IMR-90 (cell line): ENCODE results near the gene SERPINB2. TPM values are rescaled to one million over a fixed set of nuclear protein-coding genes. Genes with fewer than 3 reads are reported as not detected.

Experiments
- ATAC-seq: fragments of 200-7000 bp; cut with Tn5 transposase; 2 replicates; pipeline ENCODE4 v1.9.1; 2020; ENCODE audit warnings: low read depth, mild to moderate bottlenecking, moderate library complexity
- BruUV-seq: library from RNA; stranded (reverse); fragments of 400-500 nt; replicated peaks from 2 replicates; lab custom pipeline; 2021; lab: Mats Ljungman, UMichigan
- CTCF ChIA-PET: fragments of 300-600 bp; formaldehyde crosslinking; extraction: SDS; loops from one replicate; lab custom pipeline; 2021; ENCODE audit warnings: antibody characterized with exemption; lab: Yijun Ruan, JAX
- POLR2A ChIA-PET: fragments of 300-600 bp; sonication (Branson Sonifier 250); formaldehyde crosslinking; loops from one replicate; lab custom pipeline; 2022; ENCODE audit warnings: antibody characterized with exemption; ENCODE audit not compliant: unreplicated experiment; lab: Charles Lee
- DNase-seq: peaks from one replicate; pipeline ENCODE4 v3.0.0; 2013
- H2AFZ ChIP-seq: replicated peaks from 2 replicates; pipeline ENCODE3; 2013; ENCODE audit warnings: low read length, mild to moderate bottlenecking; ENCODE audit not compliant: poor library complexity
- H2AK5ac ChIP-seq: 2 replicates; pipeline ENCODE4 v1.6.1; 2013; ENCODE audit warnings: low read depth, low read length, inconsistent platforms
- H2AK9ac ChIP-seq: replicated peaks from 2 replicates; pipeline ENCODE3; 2013; ENCODE audit warnings: mild to moderate bottlenecking, low read depth, low read length, moderate library complexity; ENCODE audit not compliant: poor library complexity
- H2BK120ac ChIP-seq: 2 replicates; pipeline ENCODE4 v1.6.1; 2013; ENCODE audit warnings: low read depth, low read length, inconsistent platforms
- H2BK15ac ChIP-seq: 3 replicates; pipeline ENCODE4 v1.6.1; 2013; ENCODE audit warnings: low read depth, low read length, inconsistent platforms
- H2BK20ac ChIP-seq: 2 replicates; pipeline ENCODE4 v1.6.1; 2013; ENCODE audit warnings: low read depth, mild to moderate bottlenecking, inconsistent platforms, low read length, moderate library complexity
- H2BK5ac ChIP-seq: 2 replicates; pipeline ENCODE4 v1.6.1; 2013; ENCODE audit warnings: mild to moderate bottlenecking, low read depth, low read length, inconsistent platforms; ENCODE audit not compliant: poor library complexity, severe bottlenecking
- H3K14ac ChIP-seq: replicated peaks from 2 replicates; pipeline ENCODE4 v1.6.1; 2013; ENCODE audit warnings: low read depth, low read length, inconsistent platforms
- H3K18ac ChIP-seq: 2 replicates; pipeline ENCODE4 v1.6.1; 2013; ENCODE audit warnings: low read depth, low read length, control low read depth
- H3K23ac ChIP-seq: 2 replicates; pipeline ENCODE4 v1.6.1; 2013; ENCODE audit warnings: low read depth, low read length, inconsistent platforms
- H3K27ac ChIP-seq: 2 replicates; pipeline ENCODE4 v1.5.1; 2013; ENCODE audit warnings: mild to moderate bottlenecking, control low read depth, low read length; ENCODE audit not compliant: insufficient read depth
- H3K27me3 ChIP-seq: 2 replicates; pipeline ENCODE4 v1.6.1; 2013; ENCODE audit warnings: low read length; ENCODE audit not compliant: control insufficient read depth, insufficient read depth
- H3K36me3 ChIP-seq: 2 replicates; pipeline ENCODE4 v1.6.1; 2013; ENCODE audit warnings: low read length, mixed read lengths; ENCODE audit not compliant: control insufficient read depth, insufficient read depth
- H3K4ac ChIP-seq: 2 replicates; pipeline ENCODE4 v1.6.1; 2013; ENCODE audit warnings: low read depth, low read length, inconsistent platforms
- H3K4me1 ChIP-seq: 2 replicates; pipeline ENCODE4 v1.6.1; 2013; ENCODE audit warnings: low read length, mixed read lengths; ENCODE audit not compliant: control insufficient read depth, insufficient read depth
- H3K4me2 ChIP-seq: 2 replicates; pipeline ENCODE4 v1.6.1; 2013; ENCODE audit warnings: low read depth, mild to moderate bottlenecking, control low read depth, low read length, moderate library complexity
- H3K4me3 ChIP-seq: 2 replicates; pipeline ENCODE4 v1.5.1; 2013; ENCODE audit warnings: low read depth, mild to moderate bottlenecking, control low read depth, low read length, moderate library complexity; ENCODE audit not compliant: insufficient read depth
- H3K56ac ChIP-seq: 2 replicates; pipeline ENCODE4 v1.6.1; 2013; ENCODE audit warnings: low read length, inconsistent platforms; ENCODE audit not compliant: insufficient read depth; ENCODE audit errors: extremely low read depth
- H3K79me1 ChIP-seq, 2 experiments: 2 replicates each; pipeline ENCODE4 v1.6.1; 2013; ENCODE audit warnings: low read length in 2 of 2, inconsistent platforms in 1 of 2, low read depth in 1 of 2
- H3K9ac ChIP-seq: 2 replicates; pipeline ENCODE4 v1.6.1; 2013; ENCODE audit warnings: low read depth, low read length, control low read depth
- H3K9me1 ChIP-seq: 2 replicates; pipeline ENCODE4 v1.6.1; 2013; ENCODE audit warnings: low read length, inconsistent platforms; ENCODE audit not compliant: insufficient read depth
- H3K9me3 ChIP-seq: 2 replicates; pipeline ENCODE4 v1.6.1; 2013; ENCODE audit warnings: low read length; ENCODE audit not compliant: control insufficient read depth, insufficient read depth
- H4K20me1 ChIP-seq: 2 replicates; pipeline ENCODE4 v1.6.1; 2013; ENCODE audit warnings: low read length, inconsistent platforms; ENCODE audit not compliant: insufficient read depth
- H4K5ac ChIP-seq: 2 replicates; pipeline ENCODE4 v1.6.1; 2013; ENCODE audit warnings: mild to moderate bottlenecking, low read depth, low read length, control low read depth
- H4K8ac ChIP-seq, 2 experiments: 2 replicates each; pipeline ENCODE4 v1.6.1; 2013; ENCODE audit warnings: low read depth in 2 of 2, low read length in 2 of 2, control low read depth in 1 of 2, inconsistent platforms in 1 of 2
- H4K91ac ChIP-seq: 2 replicates; pipeline ENCODE4 v1.6.1; 2013; ENCODE audit warnings: low read depth, low read length, inconsistent platforms; ENCODE audit not compliant: insufficient read depth
- BHLHE40 ChIP-seq: fragments of 150-350 bp; IDR thresholded peaks from 2 replicates; pipeline ENCODE4 v1.6.1; 2016; ENCODE audit warnings: mild to moderate bottlenecking, low read depth, low read length
- WGBS, 2 experiments: methylation state at CpG; one replicate each; pipeline versions ENCODE4 v1.1.5 to v1.1.7; 2013; ENCODE audit warnings: missing lambda C conversion rate in 2 of 2; ENCODE audit not compliant: insufficient read length in 1 of 2; ENCODE audit errors: extremely low coverage in 2 of 2; 5-methylcytosine and 5-hydroxymethylcytosine counted together
- dilution Hi-C: fragments of 300-500 bp; cut with HindIII; formaldehyde crosslinking; loops from one replicate; pipeline ENCODE4 v1.14.3; 2018; ENCODE audit warnings: low sequenced_read_pairs; ENCODE audit not compliant: unreplicated experiment
- in situ Hi-C: fragments of 300-500 bp; cut with MboI; formaldehyde crosslinking; loops from 3 replicates; pipeline ENCODE4 v1.14.3; 2019; ENCODE audit warnings: low sequenced_read_pairs, inconsistent platforms, mixed read lengths
- intact Hi-C: fragments of 100-400 bp; cut with micrococcal nuclease; formaldehyde crosslinking; loops from 2 replicates; pipeline ENCODE4 v1.10.0; 2022
- polyA plus RNA-seq, 3 experiments: library from polyadenylated mRNA; depleted of rRNA; stranded (reverse); fragments of >200 nt; gene quantifications; 2 replicates each; pipeline ENCODE4 v1.2.3, GENCODE V29; 2012; ENCODE audit warnings: low replicate concordance in 1 of 3
- total RNA-seq: library from RNA; depleted of rRNA; stranded (reverse); fragments of >200 nt; gene quantifications from 2 replicates; pipeline ENCODE4 v1.2.3, GENCODE V29; 2012

The SERPINB2 gene
- total and polyA plus RNA-seq, 2 of the 4 experiments (the other 2 are of a cell fraction): 32.1 to 43.0 TPM

DNA sequence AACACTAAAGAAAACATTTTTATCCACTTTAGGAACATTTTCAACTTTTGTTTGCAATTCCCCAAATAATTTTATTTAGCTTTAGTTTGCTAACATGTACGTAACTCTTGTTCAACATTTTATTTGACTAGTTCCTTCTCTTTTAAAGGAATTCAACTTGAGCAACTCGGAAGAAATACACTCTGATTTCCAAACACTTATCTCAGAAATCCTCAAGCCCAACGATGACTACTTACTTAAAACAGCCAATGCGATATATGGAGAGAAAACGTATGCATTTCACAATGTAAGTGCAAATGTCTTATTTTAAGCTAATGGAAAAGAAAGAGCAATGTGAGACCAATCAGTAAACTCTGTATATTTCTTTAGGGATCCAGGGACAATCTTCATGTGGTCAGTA lies 30.3 kb downstream of the SERPINB2 start:
- Histone ChIP-seq H2BK15ac (no peak overlapping the region), H3K23ac (no peak overlapping the region), H2AK9ac (no peak overlapping the region), H3K4me3 (no peak overlapping the region), H3K4me1 (no peaks in the 10 kb centered on the region), H3K18ac (no peak overlapping the region), H3K9me1 (no peaks in the 10 kb centered on the region), H3K56ac (no peak overlapping the region), H4K20me1 (no peaks in the 10 kb centered on the region), H2BK20ac (no peak overlapping the region), H3K27ac (no peak overlapping the region), H3K4ac (no peak overlapping the region), H3K79me1 (no peaks in the 10 kb centered on the region), H4K91ac (no peak overlapping the region), H3K14ac (no peak overlapping the region), H3K4me2 (no peak overlapping the region), H4K8ac (no peak overlapping the region), H2BK5ac (no peak overlapping the region), H3K9ac (no peak overlapping the region), H2AFZ (no peak overlapping the region), H4K5ac (no peak overlapping the region), H2AK5ac (no peak overlapping the region), H3K27me3 (peaks cover 9% of the 10 kb centered on the region), H2BK120ac (no peak overlapping the region), H3K36me3 (no peaks in the 10 kb centered on the region), H3K9me3 (no peaks in the 10 kb centered on the region)
- no peak for ATAC-seq
- BruUV-seq: no TSS peak
- POLR2A ChIA-PET: no interaction called here
- TF ChIP-seq BHLHE40: no peak
- dilution Hi-C loops (no loop called here), intact Hi-C loops (no loop called here), in situ Hi-C loops (no loop called here)
- CTCF ChIA-PET: interaction anchor here (1.6 kb wide), 1 partner anchor 14 kb away, joined by 3 read pairs; no protein-coding TSS in a partner anchor
- DNase-seq: no peak
- WGBS, 2 experiments: no CpG with 5 or more reads among the region's 5 CpGs
